ENCODE results near the gene NUP210.

The NUP210 gene

GRCh38 chr3:13272831-13273603, 147.1 kb downstream of the NUP210 start:
- DNase-seq: no peak

DNA sequence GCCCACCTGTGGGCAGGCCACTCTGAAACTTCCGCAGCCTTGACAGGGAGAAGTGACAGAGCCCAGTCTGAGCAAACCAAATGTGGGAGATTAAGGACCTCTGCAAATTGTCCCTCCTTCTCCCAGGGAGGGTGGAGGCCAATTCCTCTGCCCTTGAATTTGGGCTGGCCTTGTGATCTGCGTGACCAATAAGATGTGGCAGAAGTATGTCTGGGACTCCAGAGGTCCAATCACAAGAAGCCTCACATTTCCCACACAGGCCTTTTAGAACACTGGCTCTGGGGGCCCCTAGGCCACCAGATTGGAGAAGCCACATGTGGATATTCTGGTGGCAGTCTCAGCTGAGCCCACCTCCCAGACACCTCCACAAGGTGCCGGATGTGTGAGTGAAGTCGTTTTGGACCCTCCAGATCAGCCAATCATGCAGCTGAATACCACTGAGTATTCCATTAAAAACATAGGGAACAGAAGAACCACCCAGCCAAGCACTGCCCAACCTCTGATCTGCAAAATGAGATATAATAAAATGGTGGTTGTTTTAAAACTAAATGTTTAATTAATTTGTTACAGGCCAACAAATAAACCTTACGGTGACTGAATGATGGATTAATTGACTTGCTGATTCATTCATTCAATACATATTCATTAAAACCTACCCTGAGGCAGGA, 150.3 kb downstream of the NUP210 start:
- DNase-seq: no peak

GRCh38 chr3:13268961-13269441, 151.1 kb downstream of the NUP210 start:
- no peak for DNase-seq

GRCh38 chr3:13268120-13268519, 152.0 kb downstream of the NUP210 start:
- DNase-seq: no peak

DNA sequence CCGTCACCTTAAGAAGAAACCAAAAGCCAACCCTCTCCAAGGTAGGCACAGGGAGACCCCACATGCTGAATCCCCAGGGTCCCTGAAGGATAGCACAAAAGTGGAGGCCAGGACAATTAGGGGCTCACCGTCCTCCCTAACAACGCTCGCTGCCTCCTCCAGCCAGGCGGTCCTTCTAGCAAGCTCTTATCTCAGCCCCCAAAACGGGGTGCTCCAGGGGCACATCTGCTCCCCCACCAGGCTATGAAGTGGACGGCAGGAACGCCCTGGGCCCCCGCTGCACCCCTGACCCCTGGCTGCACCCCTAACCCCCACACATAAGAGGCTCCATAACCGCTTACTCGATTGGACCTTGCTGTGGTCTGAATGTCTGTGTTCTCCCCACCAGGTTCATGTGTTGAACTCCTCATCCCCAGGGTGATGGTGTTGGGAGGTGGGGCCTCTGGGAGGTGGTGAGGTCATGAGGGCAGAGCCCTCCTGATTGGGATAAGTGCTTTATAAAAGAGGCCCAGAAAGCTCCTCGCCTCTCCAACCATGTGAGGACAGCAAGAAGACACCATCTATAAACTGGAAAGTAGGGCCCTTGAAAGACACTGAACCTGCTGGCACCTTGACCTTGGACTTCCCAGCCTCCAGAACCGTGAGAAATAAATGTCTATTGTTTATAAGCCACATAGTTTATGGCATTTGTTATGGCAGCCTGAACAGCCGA, 153.3 kb downstream of the NUP210 start:
- DNase-seq: no peak

Data from inflammatory macrophage treated with lipopolysaccharide for 1 hour (primary cell).